HG03432 (cell line): Measurements from ENCODE around the gene OTC.

Experiments
- ATAC-seq: cut with Tn5 transposase; IDR thresholded peaks from one replicate; pipeline ENCODE4 v1.9.1; 2021; ENCODE audit warnings: mild to moderate bottlenecking, moderate library complexity; ENCODE audit not compliant: unreplicated experiment

OTC gene

DNA sequence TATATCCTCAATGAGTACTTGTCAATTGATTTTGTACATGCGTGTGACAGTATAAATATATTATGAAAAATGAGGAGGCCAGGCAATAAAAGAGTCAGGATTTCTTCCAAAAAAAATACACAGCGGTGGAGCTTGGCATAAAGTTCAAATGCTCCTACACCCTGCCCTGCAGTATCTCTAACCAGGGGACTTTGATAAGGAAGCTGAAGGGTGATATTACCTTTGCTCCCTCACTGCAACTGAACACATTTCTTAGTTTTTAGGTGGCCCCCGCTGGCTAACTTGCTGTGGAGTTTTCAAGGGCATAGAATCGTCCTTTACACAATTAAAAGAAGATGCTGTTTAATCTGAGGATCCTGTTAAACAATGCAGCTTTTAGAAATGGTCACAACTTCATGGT lies at the start of gene OTC:
OTC (plus strand) TSS at position 243 of the 400 bp plus-strand sequence; CDS start at position 336, 93 bp downstream.
- no peak for ATAC-seq

DNA sequence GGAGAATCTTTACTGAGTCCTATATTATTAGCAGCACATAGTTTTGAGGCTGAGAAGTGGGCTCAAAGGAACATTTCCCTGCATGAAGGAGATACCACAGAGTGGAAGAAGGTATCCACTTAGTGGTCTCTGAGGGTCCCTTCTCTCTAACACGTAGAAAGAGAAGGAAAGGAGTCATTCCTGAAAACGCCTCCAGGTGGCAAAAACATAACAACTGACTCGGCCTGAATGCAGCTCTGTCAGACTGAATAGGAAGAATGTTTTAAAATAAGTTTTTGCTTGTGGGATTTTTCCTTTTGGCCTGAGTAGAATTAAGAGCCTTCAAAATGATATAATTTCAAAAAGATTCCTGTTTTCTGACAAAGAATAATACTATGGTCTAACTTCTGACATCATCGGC lies 48.4 kb upstream of the OTC start:
- no peak for ATAC-seq

DNA sequence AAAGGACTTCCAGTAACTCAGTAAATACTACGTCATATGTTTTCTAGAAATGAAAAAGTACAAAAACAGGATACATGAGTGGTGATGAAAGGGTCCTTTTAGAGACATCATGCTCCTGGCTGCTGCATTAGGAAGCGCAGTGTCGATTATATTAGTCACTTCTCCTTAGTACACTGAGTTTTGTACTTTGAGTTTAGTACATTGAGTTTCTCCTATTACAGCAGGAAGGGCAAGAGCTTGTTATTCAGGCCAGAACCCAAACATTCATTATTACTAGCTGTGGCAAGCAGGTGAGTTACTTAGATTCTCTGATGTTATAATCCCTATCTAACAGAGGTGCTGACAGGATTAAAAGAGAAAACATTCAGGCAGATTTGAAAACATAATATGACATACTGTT lies 46.4 kb upstream of the OTC start:
- ATAC-seq, result no peak

- no peak for ATAC-seq
Observed at GRCh38 chrX:38311743-38312142, 40.7 kb upstream of the OTC start.

GRCh38 chrX:38312436-38312835 lies 40.0 kb upstream of the OTC start:
- no peak for ATAC-seq

DNA sequence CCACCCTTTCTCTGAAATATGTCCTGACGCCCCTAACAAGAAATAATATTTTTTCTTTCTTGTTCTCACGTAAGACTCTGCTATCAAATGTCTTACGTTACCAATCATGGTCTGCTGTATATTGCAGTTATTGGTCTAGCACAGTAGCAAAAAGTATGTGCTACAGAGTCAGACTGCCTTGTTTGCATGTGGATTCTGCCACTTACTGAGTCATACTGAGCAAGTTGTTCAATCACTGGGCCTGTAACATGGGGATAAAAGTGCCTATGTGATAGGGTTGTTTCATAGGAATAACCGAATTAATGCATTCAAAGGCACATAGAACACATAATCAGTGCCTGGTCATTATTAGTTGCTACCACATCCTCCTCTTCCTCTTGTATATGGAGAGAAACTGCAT lies 39.2 kb upstream of the OTC start:
- ATAC-seq, result no peak

- no peak for ATAC-seq
Observed at GRCh38 chrX:38315186-38315585, 37.2 kb upstream of the OTC start.

- ATAC-seq, result no peak
Observed at GRCh38 chrX:38318196-38318595, 34.2 kb upstream of the OTC start.

- ATAC-seq, result no peak
Observed at GRCh38 chrX:38318606-38319005, 33.8 kb upstream of the OTC start.

GRCh38 chrX:38320819-38321218 lies 31.6 kb upstream of the OTC start:
- no peak for ATAC-seq

DNA sequence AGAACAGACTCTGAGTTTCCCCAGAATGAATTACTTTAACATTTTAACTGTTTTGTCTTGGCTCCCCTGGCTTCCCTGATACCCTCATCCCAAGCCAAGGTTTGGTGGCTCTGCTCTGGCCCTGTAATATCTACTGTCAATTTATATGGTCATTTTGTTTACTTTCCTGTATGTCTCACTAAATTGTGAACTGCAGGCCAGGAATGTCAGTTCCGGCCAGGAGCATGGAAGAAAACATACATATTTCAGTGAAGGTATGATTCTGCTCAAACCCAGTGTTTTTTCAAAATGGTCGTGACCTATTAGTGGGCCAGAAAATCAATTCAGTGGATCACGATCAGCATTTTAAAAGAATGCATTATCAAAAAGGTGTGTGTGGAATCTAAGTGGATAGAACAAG lies 26.3 kb upstream of the OTC start:
- no peak for ATAC-seq

DNA sequence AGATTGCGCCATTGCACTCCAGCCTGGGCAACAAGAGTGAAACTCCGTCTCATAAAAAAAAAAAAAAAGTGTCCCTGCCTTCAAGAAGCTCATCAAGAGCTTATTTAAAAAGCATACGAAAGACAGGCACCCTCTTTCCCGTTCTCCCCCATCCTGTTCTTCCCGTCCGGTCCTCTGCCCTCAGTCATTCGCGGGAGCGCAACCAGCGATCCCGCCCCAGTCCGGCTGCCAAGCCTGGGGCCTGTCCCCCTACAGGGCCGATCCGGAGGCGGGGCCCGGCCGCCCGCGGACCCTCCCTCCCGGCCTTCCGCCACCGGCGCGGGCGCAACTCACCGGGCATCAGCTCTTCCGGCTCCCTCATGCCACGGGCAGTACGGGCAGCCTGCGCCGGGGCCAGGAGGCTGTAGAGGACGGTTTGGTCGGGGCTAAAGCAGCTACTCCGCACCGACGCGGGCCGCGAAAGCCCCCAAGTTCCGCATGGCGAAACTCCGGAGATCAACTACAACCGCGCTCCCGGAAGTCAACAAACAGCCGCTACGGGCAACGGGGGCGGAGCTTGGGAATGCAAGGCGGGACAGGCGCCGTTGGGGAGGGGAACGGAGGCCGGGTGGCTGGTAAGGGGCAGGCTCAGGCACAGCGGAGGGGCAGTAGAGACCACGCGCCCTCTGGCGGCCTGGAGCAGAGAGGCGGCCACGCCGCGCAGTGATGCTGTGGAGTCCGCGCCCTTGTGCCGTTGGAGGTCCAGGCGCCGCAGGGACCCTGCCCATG lies 25.2 kb upstream of the OTC start, which contains the start of gene RPGR:
RPGR (minus strand) TSS at position 503 of the 768 bp plus-strand sequence; CDS start at position 361, 142 bp downstream.
- ATAC-seq, result peak; percentile 98

GRCh38 chrX:38327775-38328081 lies 24.7 kb upstream of the OTC start:
- no peak for ATAC-seq

DNA sequence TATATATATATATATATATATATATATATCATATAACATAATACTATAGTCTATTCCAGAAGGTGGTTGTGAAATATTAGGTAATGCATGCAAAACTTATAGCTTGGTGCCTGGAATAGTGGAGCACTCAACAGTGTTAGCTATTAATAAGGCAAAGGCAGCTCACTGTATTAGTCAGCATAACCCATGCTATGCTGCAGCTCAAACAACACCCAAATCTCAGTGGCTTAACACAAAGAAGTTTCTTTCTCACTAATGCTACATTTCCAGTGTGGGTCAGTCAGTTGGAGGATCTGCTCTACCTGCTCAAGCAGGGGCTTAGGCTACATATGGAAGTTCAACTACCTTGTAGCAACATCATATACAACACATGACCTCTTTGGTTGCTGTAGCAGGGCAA lies 19.9 kb upstream of the OTC start:
- peak; percentile 72 for ATAC-seq

DNA sequence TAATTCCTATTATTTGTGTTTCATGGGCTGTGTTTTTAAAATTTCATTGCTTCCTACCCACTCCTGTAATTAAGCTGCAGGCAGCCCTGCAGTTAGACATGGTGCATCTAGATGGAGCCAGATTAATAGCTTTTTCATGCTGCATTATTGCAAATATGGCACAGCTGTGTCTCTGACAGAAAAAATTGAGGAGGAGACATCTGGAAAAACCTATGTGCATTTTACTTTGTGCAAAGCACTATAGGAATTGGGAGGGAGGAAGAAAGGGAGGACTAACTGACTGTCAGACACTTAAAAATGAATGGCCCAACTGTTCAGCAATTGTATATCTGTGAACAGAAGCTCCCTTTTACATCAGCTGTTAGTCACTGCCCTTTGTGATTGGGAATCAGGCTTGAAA lies 17.0 kb upstream of the OTC start:
- no peak for ATAC-seq

DNA sequence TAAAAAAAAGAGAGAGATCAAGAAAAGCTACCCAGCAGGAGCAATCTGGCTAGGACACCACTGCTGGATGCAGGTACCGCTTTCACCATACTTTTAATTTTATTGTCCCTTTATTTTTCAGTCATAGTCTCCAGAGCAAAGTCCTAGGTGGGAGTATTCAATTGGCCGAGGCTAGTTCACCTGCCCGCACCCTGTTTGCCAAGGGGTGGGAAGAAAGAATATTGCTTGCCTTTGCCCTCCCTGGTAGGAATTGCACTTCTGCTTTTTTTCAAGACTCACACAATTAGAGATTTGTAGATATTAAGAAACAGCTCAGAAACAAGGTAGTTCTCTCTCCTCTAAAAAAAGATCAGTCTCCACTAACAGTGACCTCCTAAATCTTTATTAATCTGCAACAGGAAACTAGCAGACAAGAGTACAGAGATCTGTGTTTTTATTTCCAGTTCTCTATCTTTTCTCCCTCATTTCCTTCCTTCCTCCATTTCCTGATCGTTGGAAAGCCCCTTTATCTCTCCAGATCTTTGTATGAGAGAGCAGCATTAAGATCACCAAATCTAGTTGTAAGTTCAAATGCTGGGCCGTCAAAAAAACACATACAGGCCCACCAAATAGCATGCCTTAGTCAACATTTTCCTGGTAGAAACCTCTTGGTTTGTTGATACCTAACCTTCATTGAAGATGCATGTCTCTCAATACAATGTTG lies 15.7 kb upstream of the OTC start:
- ATAC-seq, result no peak

- no peak for ATAC-seq
Observed at GRCh38 chrX:38341442-38341841, 11.0 kb upstream of the OTC start.

DNA sequence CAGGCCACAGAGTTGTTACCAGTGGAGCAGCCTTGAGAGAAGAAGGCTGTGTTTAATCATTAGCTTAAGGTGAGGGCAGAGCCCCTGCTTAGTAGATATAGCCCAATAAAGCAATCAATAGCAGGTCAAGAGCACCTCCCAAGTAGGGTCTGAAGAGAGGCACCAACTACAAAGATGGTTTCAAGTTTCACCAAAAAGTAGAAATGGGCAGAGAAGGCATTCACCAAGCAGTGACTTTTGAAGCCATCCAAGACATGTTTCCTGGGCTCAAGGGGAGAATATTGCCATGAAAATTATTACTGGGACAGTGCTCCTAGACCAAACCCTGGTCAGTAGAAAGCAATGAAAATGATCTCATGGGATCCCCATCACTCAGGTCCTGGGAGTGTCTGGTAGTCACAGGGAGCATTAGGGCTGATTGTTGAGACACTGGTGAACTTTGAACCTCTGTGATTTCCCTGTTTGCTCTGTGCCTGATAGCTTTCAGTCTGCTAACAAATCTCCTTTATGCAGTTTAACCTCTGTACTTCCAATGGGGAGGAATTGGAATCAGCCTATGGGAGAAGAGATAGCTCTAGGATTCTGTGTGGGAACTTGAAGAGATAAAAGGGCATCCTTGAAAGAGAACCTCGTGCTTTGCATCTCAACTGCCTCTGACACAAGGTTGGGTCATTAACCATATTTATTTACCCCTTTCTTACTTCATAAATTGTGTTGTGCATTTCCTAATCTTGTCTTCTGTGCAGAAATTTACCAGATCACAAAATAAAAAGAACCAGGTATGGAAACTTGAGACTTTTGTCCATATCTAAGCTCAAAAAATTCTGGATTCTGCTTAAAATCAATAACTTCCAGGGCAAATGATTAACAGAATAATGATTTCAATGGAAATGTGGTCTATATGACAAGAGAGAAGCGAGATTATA lies 9.3 kb upstream of the OTC start:
- no peak for ATAC-seq

- no peak for ATAC-seq
Observed at GRCh38 chrX:38346150-38346549, 6.3 kb upstream of the OTC start.

DNA sequence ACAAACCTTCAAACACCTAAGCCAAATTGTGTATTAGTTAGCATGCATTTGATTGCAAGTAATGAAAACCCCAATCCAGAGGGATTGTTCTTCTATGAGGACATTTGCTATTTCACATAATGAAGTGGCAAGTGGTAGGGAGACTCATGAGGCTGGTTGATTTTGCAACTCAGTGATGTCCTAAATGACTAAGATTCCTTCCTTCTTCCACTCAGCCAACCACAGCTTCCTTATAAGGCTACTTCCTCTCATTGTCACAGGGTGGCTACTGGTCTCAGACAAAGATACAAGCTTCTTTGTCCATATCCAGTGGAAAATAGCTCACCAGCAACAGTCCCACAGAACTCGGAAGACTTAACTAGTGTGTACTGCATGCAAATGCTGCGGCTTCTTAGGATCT lies 5.3 kb upstream of the OTC start:
- ATAC-seq, result peak; percentile 84

GRCh38 chrX:38351346-38351745 lies 1.1 kb upstream of the OTC start:
- ATAC-seq, result no peak

- no peak for ATAC-seq
Observed at GRCh38 chrX:38356401-38356800, 4.0 kb downstream of the OTC start.
